Prostate gland (tissue), 2 donors: ENCODE measurements around the gene APOL3. TPM values are rescaled to one million over a fixed set of nuclear protein-coding genes. Genes with fewer than 3 reads are reported as not detected.

ENCODE experiments used
- DNase-seq: peaks from one replicate; pipeline ENCODE4 v3.0.0-alpha.2; 2019; ENCODE audit warnings: low spot score
- H3K27ac ChIP-seq, 2 donors: fragments of 200-600 bp; sonication (generic); 2 replicates each; pipeline ENCODE4 v1.5.1; 2017 to 2019
- H3K27me3 ChIP-seq: fragments of 200-600 bp; sonication (generic); replicated peaks from 2 replicates; pipeline ENCODE4 v1.5.1; 2019; ENCODE audit not compliant: insufficient read depth
- H3K36me3 ChIP-seq, 2 donors: fragments of 200-600 bp; sonication (generic); 1 replicate in 1 of 2; 2 replicates in 1 of 2; pipeline versions ENCODE4 v1.5.1 to v1.8.1; 2017 to 2019
- H3K4me1 ChIP-seq: fragments of 200-600 bp; sonication (generic); replicated peaks from 2 replicates; pipeline ENCODE4 v1.5.1; 2019
- H3K4me3 ChIP-seq, 2 donors: fragments of 200-600 bp; sonication (generic); 2 replicates each; pipeline ENCODE4 v1.5.1; 2017 to 2019
- H3K9me3 ChIP-seq: fragments of 200-600 bp; sonication (generic); 2 replicates; pipeline ENCODE4 v1.5.1; 2017
- CTCF ChIP-seq, 4 experiments: fragments of 200-600 bp in 2 of 4; fragments of 450-650 bp in 2 of 4; sonication (generic) in 2 of 4; IDR thresholded peaks; 1 replicate in 3 of 4; 2 replicates in 1 of 4; pipeline ENCODE4 v1.5.1; 2016 to 2019; ENCODE audit warnings: antibody characterized with exemption in 4 of 4, mild to moderate bottlenecking in 2 of 4, moderate library complexity in 2 of 4
- POLR2A ChIP-seq: fragments of 450-650 bp; IDR thresholded peaks from one replicate; pipeline ENCODE4 v1.6.1; 2016; ENCODE audit warnings: antibody characterized with exemption, mild to moderate bottlenecking
- POLR2AphosphoS5 ChIP-seq: sonication (generic); formaldehyde crosslinking; IDR thresholded peaks from one replicate; pipeline ENCODE4 v1.6.1; 2017; ENCODE audit warnings: antibody characterized with exemption
- WGBS: methylation state at CpG from one replicate; pipeline ENCODE4 v1.1.5; 2018; 5-methylcytosine and 5-hydroxymethylcytosine counted together
- intact Hi-C: fragments of 100-400 bp; cut with DNase I; formaldehyde crosslinking; loops from one replicate; pipeline ENCODE4 v1.14.2; 2022
- total RNA-seq, 2 donors: library from RNA; depleted of rRNA; stranded (reverse); fragments of >200 nt; gene quantifications; one replicate each; pipeline ENCODE4 v1.1.0, GENCODE V29; 2016

The APOL3 gene
- total RNA-seq, 2 donors from 2014 or later, result 18.8 to 32.2 TPM

GRCh38 chr22:36185828-36186624 lies 25.5 kb upstream of the APOL3 start:
- no peak for TF ChIP-seq CTCF (IDR thresholded peaks at IDR 0.05)
- TF ChIP-seq POLR2A, result no peak
- no peak for TF ChIP-seq POLR2AphosphoS5
- Histone ChIP-seq H3K36me3 (no peaks in the 10 kb centered on the region), H3K4me1 (no peaks in the 10 kb centered on the region), H3K9me3 (no peaks in the 10 kb centered on the region), H3K27me3 (no peaks in the 10 kb centered on the region), H3K4me3 (no peak overlapping the region), H3K27ac (no peak overlapping the region)
- intact Hi-C loops, result no loop called here
- DNase-seq, result no peak
- WGBS, result 78% methylated on average over 14 of the region's 14 CpGs

GRCh38 chr22:36184433-36185025 lies 24.0 kb upstream of the APOL3 start:
- intact Hi-C loops, result no loop called here
- no peak overlapping the region for H3K4me3 ChIP-seq
- no peak for DNase-seq
- H3K36me3 ChIP-seq, result no peaks in the 10 kb centered on the region
- H3K27ac ChIP-seq, result no peak overlapping the region
- WGBS, result 84% methylated on average over 10 of the region's 10 CpGs
- no peaks in the 10 kb centered on the region for H3K27me3 ChIP-seq
- no peaks in the 10 kb centered on the region for H3K4me1 ChIP-seq
- H3K9me3 ChIP-seq, result no peaks in the 10 kb centered on the region
- TF ChIP-seq POLR2A (no peak), POLR2AphosphoS5 (no peak), CTCF (IDR thresholded peaks at IDR 0.05) (no peak)

DNA sequence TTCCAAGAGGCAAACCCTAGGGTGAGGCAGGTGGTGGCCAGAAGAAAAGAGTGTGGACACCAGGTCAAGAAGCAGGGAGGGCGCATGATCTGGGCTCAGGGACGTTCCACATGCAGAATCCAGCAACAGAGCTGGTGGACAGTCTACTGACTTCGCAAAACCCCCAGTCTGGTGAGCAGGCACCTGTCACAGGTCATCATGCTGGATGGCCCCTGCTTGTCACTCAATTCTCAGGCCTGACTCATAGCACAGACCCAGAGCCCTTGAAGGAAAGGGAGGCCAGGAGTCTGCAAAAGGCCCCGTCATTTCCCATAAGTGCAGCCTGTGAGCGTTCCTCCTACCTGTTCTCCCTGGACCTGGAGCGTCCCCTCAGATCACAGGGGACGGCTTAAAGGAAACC lies 22.9 kb upstream of the APOL3 start:
- Histone ChIP-seq H3K27ac (no peak overlapping the region), H3K4me1 (no peaks in the 10 kb centered on the region), H3K9me3 (no peaks in the 10 kb centered on the region), H3K27me3 (no peaks in the 10 kb centered on the region), H3K4me3 (no peak overlapping the region), H3K36me3 (no peaks in the 10 kb centered on the region)
- 93% methylated on average over 7 of the region's 7 CpGs for WGBS
- no peak for DNase-seq
- TF ChIP-seq CTCF (IDR thresholded peaks at IDR 0.05) (no peak), POLR2A (no peak), POLR2AphosphoS5 (no peak)
- intact Hi-C loops, result no loop called here

DNA sequence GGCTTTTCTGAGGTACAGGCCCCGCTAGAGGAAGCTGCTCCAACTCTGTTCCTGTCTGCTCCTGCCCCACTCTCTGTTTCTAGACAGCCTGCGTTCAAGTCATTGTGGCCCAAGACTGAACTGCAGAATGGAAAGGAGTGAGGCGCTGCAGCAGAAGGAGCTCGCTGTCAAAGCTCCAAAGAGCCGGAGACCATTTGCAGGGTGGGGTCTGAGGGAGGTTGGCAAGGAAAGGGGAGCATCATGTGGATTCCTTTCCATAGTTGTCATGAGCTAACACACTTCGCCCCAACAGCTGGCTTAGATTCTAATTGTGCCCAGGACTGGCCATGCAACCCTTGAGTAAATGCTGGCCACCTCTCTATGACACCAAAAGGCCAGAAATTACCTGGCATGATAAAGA lies 22.3 kb upstream of the APOL3 start:
- no peaks in the 10 kb centered on the region for H3K9me3 ChIP-seq
- no peak for TF ChIP-seq POLR2AphosphoS5
- DNase-seq, result no peak
- intact Hi-C loops, result no loop called here
- no peaks in the 10 kb centered on the region for H3K27me3 ChIP-seq
- H3K4me1 ChIP-seq, result no peaks in the 10 kb centered on the region
- over 99% methylated on average over 6 of the region's 6 CpGs for WGBS
- H3K27ac ChIP-seq, result no peak overlapping the region
- no peaks in the 10 kb centered on the region for H3K36me3 ChIP-seq
- H3K4me3 ChIP-seq, result no peak overlapping the region

DNA sequence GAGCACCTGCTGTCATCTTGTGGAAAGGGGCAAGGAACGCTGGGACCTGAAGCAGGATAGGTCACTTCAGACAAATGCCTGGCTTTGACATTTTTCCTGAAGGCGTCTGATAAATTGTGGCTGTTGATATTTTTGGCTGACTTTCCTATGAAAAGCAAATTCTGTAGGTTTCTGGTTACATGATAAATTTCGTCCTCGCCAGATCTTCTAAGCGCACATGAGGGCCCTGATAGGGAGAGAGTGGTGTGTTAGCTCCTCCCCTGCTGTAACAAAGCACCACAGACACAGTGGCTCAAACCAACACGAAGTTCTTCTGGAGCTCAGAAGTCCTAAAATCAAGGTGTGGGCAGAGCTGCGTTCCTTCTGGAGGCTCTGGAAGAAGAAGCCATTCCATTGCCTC lies 21.5 kb upstream of the APOL3 start:
- DNase-seq, result no peak
- no peaks in the 10 kb centered on the region for H3K9me3 ChIP-seq
- TF ChIP-seq CTCF (IDR thresholded peaks at IDR 0.05) (no peak), POLR2AphosphoS5 (no peak), POLR2A (no peak)
- intact Hi-C loops, result no loop called here
- 38% methylated on average over 7 of the region's 7 CpGs for WGBS
- H3K36me3 ChIP-seq, result no peaks in the 10 kb centered on the region
- no peaks in the 10 kb centered on the region for H3K27me3 ChIP-seq
- no peaks in the 10 kb centered on the region for H3K4me1 ChIP-seq
- H3K4me3 ChIP-seq, result no peak overlapping the region
- H3K27ac ChIP-seq, result no peak overlapping the region
